ENCODE results near the gene HMHB1.
"Not testable (repeated sequence)": the region's sequence is repeated elsewhere in the genome, so short reads cannot be mapped to it uniquely, and the experiment has no call there.

Gene HMHB1

DNA sequence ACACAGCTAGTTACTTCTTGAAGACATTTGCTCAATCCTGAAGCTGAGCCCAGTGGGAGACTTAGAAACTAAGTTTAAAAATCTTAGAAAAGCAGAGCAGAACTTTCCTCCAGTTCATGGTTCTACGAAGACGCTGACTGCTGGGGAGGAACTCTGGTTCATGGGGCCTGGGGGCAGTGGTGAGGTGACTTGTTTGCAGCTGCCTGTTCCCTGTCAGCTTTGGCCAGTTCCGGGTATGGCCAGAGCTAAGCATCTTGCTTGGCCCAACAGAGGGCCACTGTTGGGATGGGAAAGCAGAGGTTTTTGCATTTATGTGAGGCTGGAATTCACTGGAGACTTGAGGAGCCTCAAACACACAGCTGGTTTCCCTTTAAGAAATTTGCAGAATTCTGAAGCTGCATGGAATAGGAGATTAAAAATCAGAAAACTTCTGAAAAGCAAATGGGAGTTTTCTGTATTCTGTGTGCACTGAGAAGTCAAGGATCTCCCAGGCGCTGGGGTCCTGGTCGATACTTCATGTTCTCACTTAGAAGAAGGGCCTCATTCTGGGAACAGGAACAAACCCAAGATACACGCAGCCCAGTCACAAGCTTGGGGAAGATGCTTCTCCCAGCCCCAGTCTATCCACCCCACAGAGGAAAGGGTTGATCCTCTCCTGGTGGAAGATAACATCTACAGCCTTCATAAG is 10.6 kb upstream of the HMHB1 start:
- DNase-seq (ENCODE audit: low spot score) = no peak

DNA sequence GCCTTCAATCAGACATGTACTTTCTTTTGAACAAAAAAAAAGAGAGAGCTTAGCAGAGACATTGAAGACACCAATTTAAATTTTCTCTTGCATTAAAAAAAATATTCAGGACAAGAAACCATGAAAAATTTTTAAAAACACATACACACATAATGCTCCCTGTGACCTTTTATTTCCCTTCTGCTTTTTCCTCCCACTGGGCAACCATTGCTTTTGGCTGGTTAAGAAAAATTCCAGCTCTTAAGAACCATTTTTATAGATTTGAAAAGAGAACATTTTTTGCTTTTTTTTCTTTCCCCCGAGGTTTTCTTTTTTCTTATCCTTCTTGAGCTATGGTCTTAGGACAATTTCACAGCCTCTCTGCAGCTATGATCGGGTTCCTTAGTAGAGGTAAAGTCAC is 6.1 kb upstream of the HMHB1 start:
- DNase-seq (ENCODE audit: low spot score) = no peak

DNA sequence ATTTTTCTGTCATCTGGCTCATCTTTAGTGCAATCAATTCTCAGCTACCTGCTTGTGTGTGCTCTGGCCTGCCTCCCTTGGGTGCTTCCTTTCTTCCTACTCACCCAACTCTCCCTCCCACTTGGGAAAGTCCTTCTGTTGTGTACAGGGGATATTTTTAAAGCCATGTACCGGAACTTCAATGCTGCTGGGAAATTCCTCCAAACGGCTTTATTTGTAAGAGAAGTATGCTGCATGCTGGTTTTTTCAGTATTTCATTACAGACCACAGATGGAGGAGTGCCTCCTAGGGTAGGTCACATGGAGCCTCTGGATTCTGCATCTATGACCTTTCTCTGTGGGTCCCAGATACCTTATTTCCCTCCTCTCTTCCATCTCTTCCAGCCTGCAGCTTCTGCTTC is 5.4 kb upstream of the HMHB1 start:
- no peak for DNase-seq (ENCODE audit: low spot score)

DNA sequence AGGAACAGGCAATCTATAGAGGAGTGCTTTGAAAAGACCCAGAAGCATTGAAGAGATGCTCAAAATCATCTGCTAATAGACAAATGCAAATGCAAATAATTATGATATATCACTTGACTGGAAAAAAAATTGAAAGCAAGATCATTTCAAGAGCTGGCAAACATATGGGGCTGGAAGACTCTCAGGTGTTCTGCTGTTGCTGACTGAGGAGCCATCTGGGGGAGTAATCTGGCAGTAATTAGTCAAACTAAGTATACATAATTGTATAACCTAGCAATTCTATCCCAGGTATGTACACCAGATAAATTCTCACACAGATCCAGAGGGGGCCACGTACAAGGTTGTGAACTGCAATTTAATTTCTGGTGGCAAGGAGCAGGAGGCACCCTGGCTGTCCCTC is 4.6 kb upstream of the HMHB1 start:
- DNase-seq (ENCODE audit: low spot score) = no peak

DNA sequence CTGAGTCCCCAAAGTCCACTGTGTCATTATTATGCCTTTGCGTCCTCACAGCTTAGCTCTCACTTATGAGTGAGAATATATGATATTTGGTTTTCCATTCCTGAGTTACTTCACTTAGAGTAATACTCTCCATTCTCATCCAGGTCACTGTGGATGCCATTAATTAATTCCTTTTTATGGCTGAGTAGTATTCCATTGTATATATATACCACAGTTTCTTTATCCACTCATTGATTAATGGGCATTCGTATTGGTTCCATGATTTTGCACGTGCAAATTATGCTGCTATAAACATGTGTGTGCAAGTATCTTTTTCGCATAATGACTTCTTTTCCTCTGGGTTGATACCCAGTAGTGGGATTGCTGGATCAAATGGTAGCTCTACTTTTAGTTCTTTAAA is 4.4 kb downstream of the HMHB1 start:
- not testable (repeated sequence) for DNase-seq (ENCODE audit: low spot score)

DNA sequence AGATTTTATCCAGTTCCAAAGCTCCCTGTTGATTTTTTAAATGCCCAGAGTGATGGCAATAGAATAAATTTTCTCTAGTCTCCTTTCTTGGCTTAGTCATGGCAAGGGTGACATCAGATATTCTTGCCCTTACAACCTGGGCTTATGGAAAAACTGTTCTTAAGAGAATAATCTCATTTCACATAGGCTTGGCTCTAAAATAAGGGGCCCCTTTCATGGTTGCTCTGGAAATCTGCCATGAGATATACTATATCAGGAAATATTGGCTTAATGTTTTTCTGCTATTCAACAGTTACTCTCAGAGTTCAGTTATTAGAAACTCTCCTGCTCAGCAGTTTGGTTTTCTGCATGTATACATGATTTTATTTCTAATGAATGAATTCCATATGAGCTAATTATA is 7.8 kb downstream of the HMHB1 start:
- no peak for DNase-seq (ENCODE audit: low spot score)

DNA sequence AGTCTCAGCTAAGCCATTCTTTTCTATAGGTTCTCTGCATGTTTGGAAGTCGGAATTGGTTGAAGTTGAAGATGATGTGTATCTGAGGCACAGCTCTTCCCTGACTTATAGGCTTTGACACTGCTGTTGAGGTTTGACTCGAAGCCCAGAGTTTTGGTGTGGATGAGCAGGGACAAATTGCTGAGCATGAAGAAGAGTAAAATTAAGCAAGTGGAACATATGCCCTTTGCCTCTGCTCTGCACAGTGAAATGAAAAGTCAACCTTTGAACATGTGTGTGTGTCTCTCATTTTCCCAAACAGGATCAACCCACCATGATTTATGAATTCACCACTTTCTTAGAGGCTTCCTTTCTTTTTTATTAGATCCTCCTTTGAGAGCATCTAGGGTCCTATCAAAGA is 8.5 kb downstream of the HMHB1 start:
- no peak for DNase-seq (ENCODE audit: low spot score)

DNA sequence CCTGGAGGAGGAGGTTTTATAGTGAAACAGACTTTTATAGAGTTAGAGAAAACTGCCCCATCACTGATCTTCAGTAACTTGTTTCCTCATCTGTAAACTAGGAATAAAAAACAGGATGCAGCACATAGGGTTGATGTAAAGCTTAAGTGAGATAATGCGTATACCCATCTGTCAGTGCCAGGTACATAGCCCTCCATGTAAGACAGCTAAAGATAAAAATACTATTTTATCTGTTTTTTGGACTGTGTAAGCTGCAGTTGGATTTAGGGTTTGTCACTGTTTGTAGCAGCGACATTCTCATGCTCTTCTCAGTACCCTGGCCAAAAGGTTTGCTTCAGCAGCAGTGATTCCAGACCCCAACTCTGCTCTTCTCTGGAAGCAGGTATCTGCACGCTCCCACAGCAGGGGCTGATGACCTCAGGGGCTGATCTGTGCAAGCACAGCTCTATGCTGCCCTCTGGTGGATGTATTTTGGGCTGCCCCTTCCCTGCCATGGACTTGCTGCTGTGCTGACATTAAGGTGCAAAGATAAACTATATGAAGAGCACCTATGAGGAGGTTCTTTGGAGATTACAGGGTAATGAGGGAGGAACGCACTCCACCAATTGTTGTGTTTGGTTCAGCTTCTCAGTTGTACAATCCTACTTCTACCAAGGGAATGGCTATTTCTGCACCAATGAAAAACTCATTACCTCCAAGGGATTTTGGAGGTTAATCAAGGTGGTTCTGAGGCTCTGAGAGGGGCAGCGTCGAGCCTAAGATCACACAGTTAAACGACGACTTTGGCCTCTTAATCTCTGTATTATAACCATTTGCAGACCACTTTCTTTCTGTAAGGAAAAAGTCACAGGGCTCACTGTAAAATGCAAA is 13.1 kb downstream of the HMHB1 start:
- DNase-seq (ENCODE audit: low spot score) = peak; percentile 82

DNA sequence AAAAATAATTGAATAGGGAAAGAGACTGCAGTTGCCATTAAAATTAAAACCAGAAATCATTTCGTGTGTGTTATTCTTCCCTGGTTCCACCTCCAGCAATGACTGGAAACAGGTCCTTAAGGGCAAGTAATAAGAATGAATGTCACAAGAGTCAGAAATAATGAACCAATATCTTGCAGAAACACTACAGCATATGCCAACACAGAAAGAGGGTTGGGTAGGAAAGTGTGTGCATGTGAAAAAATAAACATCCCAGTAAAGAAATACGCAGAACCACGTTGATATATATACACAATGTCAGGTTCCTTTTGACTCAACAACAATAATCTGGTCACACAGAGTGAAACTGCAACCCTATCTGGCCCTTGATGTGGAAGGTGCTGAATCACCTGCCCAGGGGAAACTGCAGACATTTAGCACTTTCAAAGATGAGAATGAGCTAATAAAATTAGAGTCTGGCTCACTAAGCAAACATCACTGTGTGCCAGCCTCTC is 15.0 kb downstream of the HMHB1 start:
- DNase-seq (ENCODE audit: low spot score) = no peak

DNA sequence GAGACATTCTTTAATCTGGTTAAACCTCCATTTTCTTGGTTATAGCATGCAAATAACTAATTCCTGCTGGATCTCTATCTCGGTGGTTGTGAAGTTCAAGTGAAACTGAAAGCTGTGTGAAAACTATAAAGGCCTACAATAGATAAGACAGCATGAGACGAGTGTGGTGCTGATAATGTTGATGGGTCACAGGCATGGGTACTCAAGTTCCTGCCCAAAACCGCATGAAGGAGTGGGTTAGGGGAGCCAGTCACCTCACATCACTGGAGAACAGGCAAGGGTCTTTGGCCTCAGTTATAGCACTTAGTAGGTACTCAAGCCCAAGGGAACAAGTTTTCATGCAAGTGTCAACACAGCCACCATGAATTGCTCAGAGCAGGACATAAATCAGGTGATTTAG is 16.7 kb downstream of the HMHB1 start:
- no peak for DNase-seq (ENCODE audit: low spot score)

DNA sequence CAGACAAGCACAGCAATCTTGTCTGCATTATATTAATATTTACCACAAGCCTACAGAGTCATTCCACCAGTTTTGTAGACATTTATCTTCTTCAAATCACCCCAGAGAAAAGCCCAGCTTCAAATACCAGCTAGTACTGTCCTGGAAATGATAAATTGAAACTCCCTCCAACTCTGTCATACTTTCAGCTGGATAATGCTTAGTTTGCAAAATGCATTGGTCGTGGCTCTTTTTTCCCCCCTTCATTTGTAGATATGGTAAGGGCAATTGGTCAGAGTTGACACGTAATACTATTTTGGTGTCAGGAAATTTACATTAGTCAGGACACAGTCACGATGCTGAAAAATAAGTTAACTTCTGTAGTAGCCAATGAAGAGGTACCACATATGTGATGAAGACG is 21.2 kb downstream of the HMHB1 start:
- no peak for DNase-seq (ENCODE audit: low spot score)

DNA sequence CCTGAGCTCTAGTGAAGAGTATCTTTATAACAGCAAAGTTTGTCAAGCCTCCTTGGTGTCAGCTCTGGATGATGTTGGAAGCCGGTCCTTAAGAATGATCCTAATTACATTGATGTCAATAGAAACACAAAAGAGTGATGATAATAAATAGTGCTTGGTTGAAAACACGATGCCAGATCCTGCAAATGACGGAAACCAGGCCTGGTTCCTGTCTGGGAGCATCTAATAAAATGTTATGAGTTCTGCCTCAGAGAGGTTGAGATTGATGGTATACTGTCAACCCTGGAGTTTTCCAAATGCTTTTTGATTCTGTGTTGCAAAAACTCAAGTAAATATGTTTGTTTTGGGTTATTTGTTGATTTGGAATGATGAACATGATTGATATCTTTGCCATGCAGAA is 23.3 kb downstream of the HMHB1 start:
- no peak for DNase-seq (ENCODE audit: low spot score)

DNA sequence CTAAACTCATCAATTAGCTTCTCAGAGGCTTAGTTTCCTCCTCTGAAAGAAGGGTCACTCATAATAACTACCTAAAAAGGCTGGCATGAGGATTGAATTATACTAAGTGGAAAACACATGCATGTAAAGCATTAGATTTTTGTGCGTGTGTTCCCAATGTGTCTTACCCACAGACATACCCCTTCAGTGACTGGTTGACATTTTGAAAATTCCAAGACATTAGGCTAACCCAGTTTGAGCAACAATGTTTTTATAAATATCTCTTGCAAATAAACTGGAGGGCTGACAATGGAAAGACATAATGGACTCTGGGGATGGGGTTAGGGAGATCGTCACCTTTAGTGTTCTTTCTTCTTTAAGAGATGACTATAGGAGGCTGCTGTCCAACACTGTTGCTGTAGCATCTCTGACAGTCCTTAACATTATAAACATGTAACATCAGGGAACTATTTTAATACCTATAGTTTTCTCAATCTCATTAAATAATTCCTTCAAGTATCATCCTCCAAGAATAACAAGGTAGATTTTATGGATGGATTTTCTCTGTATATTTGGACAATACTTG is 24.3 kb downstream of the HMHB1 start:
- DNase-seq (ENCODE audit: low spot score) = peak; percentile 72

DNA sequence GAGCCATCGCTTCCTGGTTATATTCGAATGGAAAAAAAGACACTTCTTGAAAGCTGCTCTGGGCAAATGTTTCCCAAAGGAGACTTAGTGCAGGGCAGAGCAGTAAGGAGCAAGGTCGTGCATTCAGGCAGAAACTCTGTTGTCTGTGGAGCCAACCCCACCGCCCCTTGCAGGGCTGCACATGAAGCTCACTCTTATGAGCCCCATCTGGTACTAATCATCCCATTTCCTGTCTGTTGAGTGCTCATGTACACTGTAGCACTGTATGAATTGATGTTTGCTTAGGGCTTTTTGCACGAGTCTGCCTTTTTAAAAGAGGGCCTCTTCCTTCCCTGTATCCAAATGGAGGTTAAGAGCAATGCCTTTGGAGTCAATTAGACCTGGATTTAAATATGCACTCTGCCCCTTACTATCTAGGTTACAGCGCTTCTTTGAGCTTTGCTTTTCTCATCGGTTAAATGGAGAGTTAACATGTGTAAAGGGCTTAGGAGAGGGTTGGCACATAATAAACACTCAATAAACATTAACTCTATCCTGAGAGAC is 25.4 kb downstream of the HMHB1 start:
- peak; percentile 70 for DNase-seq (ENCODE audit: low spot score)

DNA sequence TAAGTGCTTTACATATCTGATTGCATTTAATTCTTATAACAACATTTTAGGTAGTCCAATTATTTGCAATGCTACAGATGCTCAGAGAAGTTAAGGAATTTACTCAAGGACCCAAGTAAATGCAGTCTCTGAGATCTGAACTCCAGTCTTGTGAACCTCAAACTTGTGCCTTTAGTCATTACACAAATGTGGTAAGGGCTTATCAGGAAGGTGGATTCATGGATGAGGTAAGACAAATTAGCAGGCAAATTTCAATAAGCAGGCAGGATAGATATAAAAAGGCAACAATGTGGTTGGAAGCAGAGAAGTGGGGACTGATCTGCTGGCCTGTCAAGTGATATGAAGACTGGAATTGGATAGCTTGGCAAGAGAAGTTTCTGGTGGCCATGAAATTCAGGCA is 29.5 kb downstream of the HMHB1 start:
- DNase-seq (ENCODE audit: low spot score) = no peak

DNA sequence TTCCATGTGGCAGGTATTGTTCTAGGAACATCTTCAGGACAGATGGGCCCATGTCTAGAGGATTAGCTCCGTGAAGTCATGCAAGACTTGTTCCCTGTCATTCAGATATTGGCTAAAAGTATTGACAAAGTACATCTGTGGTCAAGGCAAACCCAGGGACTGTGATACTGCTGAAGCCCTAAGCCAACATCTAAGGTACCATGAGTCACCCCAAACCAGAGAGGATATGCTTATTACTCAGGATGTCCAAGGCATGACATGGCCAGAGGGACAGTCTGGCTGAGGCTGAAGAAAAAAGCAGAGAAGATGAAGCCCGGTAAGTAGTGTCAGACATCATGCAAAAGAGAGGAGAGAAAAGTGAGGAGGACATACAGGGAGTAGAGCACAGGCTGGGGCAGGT is 31.0 kb downstream of the HMHB1 start:
- DNase-seq (ENCODE audit: low spot score) = peak; percentile 35

DNA sequence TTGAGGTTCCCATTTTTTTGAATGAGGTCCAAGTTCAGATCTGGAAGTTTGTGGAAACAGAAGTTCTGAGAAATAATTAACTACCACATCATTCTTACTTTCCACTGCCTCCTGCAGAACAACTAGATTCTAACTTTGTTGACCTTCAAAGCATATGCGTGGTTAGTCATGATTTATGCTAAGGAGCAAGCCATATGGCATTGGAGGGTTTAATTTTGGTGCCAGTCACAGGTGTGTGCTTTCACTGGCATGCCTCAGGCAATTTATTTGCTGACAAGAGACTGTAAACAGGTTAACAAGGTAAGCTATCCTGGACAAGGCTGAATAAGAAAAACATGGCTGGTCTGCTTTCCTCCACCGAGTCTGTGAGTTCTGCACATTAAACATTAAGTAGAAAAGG is 31.5 kb downstream of the HMHB1 start:
- DNase-seq (ENCODE audit: low spot score) = no peak

DNA sequence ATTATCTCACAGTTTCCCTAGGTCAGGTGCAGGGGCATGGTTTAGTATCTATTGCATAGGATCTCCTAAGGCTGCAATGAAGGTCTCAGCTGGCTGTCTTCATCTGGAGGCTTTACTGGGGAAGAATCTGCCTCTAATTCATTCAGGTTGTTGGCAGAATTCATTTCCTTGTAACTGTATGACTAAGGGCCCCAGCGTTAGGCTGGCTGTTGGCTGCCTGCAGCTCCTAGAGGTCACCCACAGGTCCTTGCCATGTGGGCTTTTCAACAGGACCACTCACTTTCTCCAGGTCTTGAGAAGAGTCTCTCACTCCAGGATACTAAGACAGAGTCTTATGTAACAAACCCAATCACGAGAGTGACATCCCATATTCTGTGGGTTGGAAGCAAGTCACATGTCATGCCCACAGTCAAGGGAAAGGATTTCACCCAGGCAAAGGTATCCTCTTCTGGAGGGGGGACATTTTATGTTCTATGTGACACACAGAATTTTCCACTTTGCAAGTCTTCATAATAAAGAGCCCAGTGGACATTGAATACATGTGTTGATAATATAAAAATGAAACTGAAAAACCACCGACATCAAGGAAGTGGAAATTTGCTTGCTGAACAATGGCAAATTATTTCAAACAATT is 38.2 kb downstream of the HMHB1 start:
- DNase-seq (ENCODE audit: low spot score) = peak; percentile 38

DNA sequence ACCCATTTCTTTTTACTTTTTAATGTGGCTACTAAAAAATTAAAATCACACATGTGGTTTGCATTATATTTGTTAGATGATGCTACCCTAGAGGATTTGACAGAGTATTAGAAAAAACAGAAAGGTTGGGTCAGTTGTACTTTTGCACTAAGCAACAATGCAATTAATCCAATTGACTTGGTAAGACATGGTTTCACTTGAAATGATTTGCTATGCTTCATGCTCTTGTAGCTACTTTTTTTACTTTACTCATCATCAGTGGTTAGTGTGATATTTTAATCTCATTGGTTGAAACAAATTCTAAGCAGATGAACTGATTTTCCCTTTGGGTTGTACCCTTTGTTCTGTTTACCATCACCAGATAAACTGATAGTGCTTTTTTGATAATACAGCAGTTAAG is 39.4 kb downstream of the HMHB1 start:
- no peak for DNase-seq (ENCODE audit: low spot score)

DNA sequence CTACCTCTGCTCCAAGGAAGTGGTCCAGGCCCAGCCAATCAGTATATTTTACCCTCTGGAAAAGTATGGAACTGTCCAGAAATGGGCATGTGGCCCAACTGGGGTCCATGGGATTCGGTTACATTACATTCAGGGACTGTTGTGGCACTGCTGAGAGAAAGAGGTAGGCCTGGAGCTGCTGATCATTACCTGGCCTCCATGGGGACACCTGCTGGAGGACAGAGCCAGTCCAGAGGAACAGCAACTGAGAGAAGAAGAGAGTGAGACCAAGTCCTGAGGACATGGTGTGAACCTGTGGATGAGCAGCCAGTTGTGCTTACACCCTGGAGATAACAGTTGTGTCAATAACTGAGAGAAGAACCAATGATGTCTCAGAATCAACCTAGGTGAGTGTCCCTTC is 48.2 kb downstream of the HMHB1 start:
- DNase-seq (ENCODE audit: low spot score) = no peak

DNA sequence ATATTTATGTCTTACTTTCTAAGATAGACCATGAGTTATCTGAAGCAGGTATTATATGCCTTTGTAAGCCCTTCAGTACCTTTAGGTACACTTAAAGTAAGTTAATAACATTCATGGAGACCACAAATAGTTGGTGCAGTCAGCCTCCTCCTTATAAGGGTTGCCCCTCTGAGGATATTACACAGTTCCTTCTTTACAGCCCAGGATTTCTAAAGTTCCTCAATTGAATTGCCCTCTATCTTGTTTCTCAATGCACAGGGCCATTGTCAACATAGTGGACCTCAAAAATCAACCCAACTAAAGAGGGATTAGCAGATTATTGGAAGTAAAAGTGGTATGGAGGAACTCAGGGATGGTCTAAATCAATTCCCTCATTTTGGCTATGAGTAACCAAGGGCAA is 50.3 kb downstream of the HMHB1 start:
- DNase-seq (ENCODE audit: low spot score) = no peak

DNA sequence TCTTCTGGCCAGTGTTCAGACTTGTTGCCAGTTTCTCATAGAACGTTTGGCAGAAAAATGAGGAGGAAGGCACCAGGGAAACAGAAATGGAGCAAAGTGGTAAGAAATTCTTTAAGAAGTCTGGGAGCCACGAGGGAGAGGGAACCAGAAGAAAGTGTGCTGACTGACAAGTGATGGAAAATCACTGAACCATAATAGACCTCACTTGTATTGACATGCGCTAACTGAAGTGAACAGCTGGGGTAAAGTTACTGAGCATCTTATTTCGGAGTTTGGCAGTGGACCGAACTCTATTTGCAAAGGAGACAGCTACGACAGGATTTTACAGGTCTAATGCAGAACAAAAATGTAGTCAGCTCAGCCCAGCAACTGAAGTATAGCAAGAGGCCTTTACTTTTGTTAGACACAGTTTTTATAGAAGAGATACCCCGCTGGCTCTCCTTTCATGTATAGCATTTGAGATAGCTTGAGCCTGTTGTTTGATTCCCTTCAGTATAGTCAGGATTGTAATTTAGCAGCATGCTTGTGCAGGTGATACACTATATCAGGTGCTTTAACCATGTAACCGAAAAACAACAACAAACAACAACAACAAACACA is 53.6 kb downstream of the HMHB1 start:
- DNase-seq (ENCODE audit: low spot score) = no peak
